Activated naive CD8-positive, alpha-beta T cell treated with anti-CD3 and anti-CD28 coated beads, Interleukin-2, amount 10 ng/mL, durations not matched to agents 7 days and 5 days (primary cell): Measurements from ENCODE around the gene SVIL. TPM values are rescaled to one million over a fixed set of nuclear protein-coding genes. Genes with fewer than 3 reads are reported as not detected.
"Not testable (repeated sequence)": the region's sequence is repeated elsewhere in the genome, so short reads cannot be mapped to it uniquely, and the experiment has no call there.

Experiments used
- ATAC-seq: fragments of 150-1000 bp; cut with Tn5 transposase; one replicate; pipeline ENCODE4 v1.10.0; 2021; ENCODE audit warnings: low read depth, moderate library complexity
- POLR2A ChIA-PET: fragments of 350-600 bp; sonication (Branson Sonifier 250); formaldehyde crosslinking; loops from one replicate; lab custom pipeline; 2021; ENCODE audit warnings: antibody characterized with exemption; lab: Charles Lee
- DNase-seq: peaks from one replicate; pipeline ENCODE4 v3.0.0; 2021
- H3K27ac Mint-ChIP-seq: one replicate; pipeline ENCODE4 v1.8.0; 2022; ENCODE audit warnings: mild to moderate bottlenecking, mixed read lengths
- H3K27me3 Mint-ChIP-seq: one replicate; pipeline ENCODE4 v1.8.0; 2022; ENCODE audit warnings: mild to moderate bottlenecking, moderate library complexity, mixed read lengths
- H3K36me3 Mint-ChIP-seq: one replicate; pipeline ENCODE4 v1.8.0; 2021; ENCODE audit warnings: mild to moderate bottlenecking, mixed read lengths
- H3K4me1 Mint-ChIP-seq: one replicate; pipeline ENCODE4 v1.8.0; 2021; ENCODE audit warnings: mixed read lengths
- H3K4me3 Mint-ChIP-seq: one replicate; pipeline ENCODE4 v1.8.0; 2022; ENCODE audit warnings: mild to moderate bottlenecking, moderate library complexity, mixed read lengths
- H3K9me3 Mint-ChIP-seq: one replicate; pipeline ENCODE4 v1.8.0; 2021; ENCODE audit warnings: mixed read lengths
- total RNA-seq, 2 experiments: library from RNA; stranded (reverse); gene quantifications; one replicate each; pipeline ENCODE4 v1.2.3, GENCODE V29; 2021

SVIL gene
- total RNA-seq, 2 experiments from 2014 or later = 8.3 to 10.3 TPM

DNA sequence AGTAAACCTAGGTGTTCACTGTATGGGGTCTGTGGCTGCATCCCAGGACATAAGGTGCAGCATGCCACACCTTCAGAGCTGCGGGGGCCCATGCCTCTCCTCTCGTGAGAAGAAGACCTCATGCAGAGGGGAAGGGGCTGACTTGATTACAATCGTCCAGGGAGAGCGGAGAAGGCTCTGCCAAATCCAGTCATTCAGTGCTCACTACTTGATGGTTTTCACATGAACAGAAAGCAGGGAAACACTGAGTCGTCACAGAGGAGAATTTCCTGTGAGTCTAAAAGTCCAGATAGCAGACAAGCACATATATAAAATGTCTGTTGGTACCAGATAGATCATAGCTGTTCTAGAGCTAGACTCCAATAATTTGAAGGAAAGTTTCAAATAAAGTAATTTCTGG, 52.0 kb downstream of the SVIL start:
- H3K36me3 Mint-ChIP-seq, H3K27me3 Mint-ChIP-seq, ATAC-seq, H3K4me3 Mint-ChIP-seq, DNase-seq, H3K9me3 Mint-ChIP-seq, H3K4me1 Mint-ChIP-seq, H3K27ac Mint-ChIP-seq: not testable (repeated sequence)
- POLR2A ChIA-PET = interaction anchor here (1.3 kb wide), 1 partner anchor 152 kb away, joined by 4 read pairs; no protein-coding TSS in a partner anchor

DNA sequence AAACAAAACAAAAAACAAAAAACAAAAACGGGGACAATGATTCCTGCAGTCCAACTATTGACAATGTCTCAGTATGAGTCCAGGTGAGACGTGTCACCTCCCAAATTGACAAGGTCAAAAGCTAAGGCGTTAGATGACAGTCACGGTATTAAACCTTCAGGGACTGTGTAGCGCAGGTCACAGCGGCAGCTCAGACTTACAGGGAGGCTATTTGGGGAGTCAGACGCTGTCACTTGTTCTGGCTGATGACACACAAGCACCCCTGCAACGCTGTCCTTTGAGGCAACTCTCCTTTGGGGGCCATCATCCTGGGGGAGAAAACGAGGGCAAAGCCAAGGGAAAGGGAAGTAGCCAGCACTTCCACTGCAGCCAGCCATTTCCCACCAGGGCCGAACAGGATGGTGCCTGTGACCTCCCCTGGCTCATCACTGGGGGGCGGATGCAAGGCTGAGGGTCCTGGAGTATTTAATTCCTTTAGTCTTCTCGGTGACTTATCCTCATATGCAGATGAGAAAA, 55.3 kb downstream of the SVIL start:
- Mint-ChIP-seq H3K9me3 (no peaks in the 10 kb centered on the region), H3K27ac (no peak overlapping the region), H3K36me3 (no peaks in the 10 kb centered on the region), H3K27me3 (peaks cover 1% of the 10 kb centered on the region), H3K4me3 (no peak overlapping the region), H3K4me1 (peaks cover 2% of the 10 kb centered on the region)
- POLR2A ChIA-PET = no interaction called here
- ATAC-seq (no peak), DNase-seq (no peak)

DNA sequence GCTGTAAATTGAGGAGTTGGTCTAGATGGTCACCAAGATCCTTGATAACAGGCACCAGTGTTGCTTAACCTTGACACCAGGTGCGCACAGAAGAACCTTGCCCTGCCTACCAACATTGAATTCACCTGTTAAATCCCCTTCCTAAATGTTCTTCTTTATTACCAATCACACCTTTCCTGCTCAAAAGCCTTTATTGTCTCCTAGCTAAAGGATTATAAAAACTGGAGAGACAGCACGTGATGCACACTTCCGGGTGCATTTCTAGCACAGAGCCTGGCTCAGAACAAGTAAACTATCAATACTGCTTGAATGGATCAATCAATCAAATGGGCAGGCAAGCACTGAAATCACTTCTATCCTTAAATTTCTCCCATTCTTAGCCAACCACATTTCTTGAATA, 56.3 kb downstream of the SVIL start:
- peaks cover 1% of the 10 kb centered on the region for H3K27me3 Mint-ChIP-seq
- POLR2A ChIA-PET = no interaction called here
- H3K27ac Mint-ChIP-seq = no peak overlapping the region
- H3K36me3 Mint-ChIP-seq = no peaks in the 10 kb centered on the region
- H3K9me3 Mint-ChIP-seq = no peaks in the 10 kb centered on the region
- no peak for DNase-seq
- H3K4me1 Mint-ChIP-seq = peaks cover 2% of the 10 kb centered on the region
- H3K4me3 Mint-ChIP-seq = no peak overlapping the region
- no peak for ATAC-seq

DNA sequence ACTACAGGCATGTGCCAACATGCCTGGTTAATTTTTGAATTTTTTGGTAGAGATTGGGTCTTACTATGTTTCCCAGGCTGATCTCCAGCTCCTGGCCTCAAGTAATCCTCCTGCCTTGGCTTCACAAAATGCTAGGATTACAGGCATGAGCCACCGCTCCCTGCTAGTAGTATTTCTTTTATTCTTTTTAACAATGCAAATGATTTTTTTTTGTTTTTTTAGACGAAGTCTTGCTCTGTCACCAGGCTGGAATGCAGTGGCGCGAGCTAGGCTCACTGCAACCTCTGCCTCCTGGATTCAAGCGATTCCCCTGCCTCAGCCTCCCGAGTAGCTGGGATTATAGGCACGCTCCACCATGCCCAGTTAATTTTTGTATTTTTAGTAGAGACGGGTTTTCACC, 58.1 kb downstream of the SVIL start:
- no peak overlapping the region for H3K4me3 Mint-ChIP-seq
- no peaks in the 10 kb centered on the region for H3K36me3 Mint-ChIP-seq
- no peak overlapping the region for H3K27ac Mint-ChIP-seq
- POLR2A ChIA-PET = no interaction called here
- DNase-seq = no peak
- no peaks in the 10 kb centered on the region for H3K9me3 Mint-ChIP-seq
- H3K4me1 Mint-ChIP-seq = no peaks in the 10 kb centered on the region
- H3K27me3 Mint-ChIP-seq = no peaks in the 10 kb centered on the region
- no peak for ATAC-seq

DNA sequence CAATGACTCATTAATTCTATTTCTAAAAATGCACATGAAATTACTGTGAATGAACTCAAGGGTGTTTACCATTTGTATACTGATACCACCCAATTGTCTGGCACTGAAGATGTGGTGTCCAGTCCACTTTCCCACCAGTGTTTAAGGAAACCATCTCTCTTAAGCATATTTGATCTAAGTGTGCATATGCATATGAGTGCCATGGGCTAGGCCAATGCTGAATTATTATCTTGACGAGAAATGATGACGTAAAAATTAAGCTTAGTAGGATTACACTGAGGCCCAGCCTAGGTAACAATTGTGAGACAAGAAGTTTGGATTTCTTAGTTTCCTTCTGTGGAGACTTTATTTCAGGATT, 59.7 kb downstream of the SVIL start:
- no peaks in the 10 kb centered on the region for H3K36me3 Mint-ChIP-seq
- H3K4me3 Mint-ChIP-seq = no peak overlapping the region
- no peaks in the 10 kb centered on the region for H3K4me1 Mint-ChIP-seq
- DNase-seq (no peak), ATAC-seq (no peak)
- POLR2A ChIA-PET = no interaction called here
- H3K27ac Mint-ChIP-seq = no peak overlapping the region
- H3K9me3 Mint-ChIP-seq = no peaks in the 10 kb centered on the region
- no peaks in the 10 kb centered on the region for H3K27me3 Mint-ChIP-seq

GRCh38 chr10:29574212-29575097, 60.3 kb downstream of the SVIL start:
- H3K4me3 Mint-ChIP-seq, H3K27me3 Mint-ChIP-seq, H3K27ac Mint-ChIP-seq, H3K4me1 Mint-ChIP-seq, POLR2A ChIA-PET, ATAC-seq, DNase-seq, H3K36me3 Mint-ChIP-seq, H3K9me3 Mint-ChIP-seq: not testable (repeated sequence)

DNA sequence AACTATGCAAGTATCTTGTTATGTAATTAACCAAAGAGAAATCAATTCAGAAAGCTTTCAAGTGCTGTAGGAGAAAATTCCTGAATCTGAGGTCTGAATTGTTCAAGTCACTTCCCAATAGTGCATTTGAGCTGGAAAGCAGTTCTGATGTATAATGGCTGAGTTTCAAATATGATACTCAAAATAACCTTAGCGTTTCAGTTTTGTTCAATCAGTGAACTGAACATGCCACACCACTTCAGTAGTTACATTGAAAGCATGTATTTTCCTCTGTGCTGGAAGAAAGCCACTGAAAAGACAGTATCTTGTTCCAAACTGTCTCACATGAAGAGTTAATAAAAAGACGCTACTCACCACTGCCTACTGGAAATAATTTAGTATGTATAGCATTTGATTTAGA, 64.5 kb downstream of the SVIL start:
- H3K27ac Mint-ChIP-seq, H3K4me1 Mint-ChIP-seq, POLR2A ChIA-PET, H3K36me3 Mint-ChIP-seq, ATAC-seq, H3K4me3 Mint-ChIP-seq, H3K9me3 Mint-ChIP-seq, DNase-seq, H3K27me3 Mint-ChIP-seq: not testable (repeated sequence)

DNA sequence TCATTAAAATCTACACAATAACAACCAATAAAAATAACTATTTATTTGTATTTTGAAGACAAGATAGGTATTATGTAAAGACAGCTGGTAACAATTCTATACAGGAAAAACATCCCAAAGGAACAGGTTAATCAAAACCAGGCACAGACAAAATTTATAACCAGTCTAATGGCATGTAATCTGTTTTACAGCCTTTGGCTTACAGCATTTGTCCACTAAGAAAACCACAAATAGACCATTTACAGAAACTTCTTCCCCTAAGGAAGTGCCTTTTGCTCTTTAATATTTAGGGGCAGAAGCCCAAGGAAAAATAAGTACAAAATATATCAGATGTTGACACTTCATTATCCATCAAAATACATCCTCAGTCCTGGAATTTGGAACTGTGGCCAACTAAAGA, 65.0 kb downstream of the SVIL start:
- no peaks in the 10 kb centered on the region for H3K9me3 Mint-ChIP-seq
- H3K27me3 Mint-ChIP-seq = no peaks in the 10 kb centered on the region
- no peaks in the 10 kb centered on the region for H3K36me3 Mint-ChIP-seq
- H3K4me1 Mint-ChIP-seq = no peaks in the 10 kb centered on the region
- H3K4me3 Mint-ChIP-seq = no peak overlapping the region
- no peak for ATAC-seq
- no peak for DNase-seq
- H3K27ac Mint-ChIP-seq = no peak overlapping the region
- POLR2A ChIA-PET = no interaction called here

DNA sequence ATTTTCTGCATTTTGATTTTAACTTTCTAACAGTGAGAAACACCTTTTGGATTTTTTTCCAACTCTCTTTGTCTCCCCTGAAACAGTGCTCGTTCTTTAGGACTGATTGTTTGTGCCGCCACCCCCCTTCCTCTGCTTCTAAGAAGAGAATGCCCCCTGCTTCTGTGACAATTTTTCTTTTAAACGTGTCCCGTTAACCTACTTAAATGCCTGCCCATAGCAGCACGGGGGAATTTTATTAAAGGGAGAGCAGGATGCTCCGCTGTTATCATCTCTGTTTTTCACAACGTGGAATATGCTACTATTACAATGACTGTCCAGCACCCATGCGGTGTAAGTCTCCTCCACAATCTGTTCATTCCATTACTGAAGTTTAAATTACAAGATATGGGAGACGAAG, 67.8 kb downstream of the SVIL start:
- Mint-ChIP-seq H3K36me3 (no peaks in the 10 kb centered on the region), H3K4me3 (no peak overlapping the region), H3K4me1 (peaks cover 6% of the 10 kb centered on the region), H3K27me3 (no peaks in the 10 kb centered on the region), H3K27ac (no peak overlapping the region), H3K9me3 (no peaks in the 10 kb centered on the region)
- POLR2A ChIA-PET = no interaction called here
- DNase-seq = no peak
- ATAC-seq = no peak

GRCh38 chr10:29566209-29566608, 68.6 kb downstream of the SVIL start:
- H3K4me1 Mint-ChIP-seq, ATAC-seq, H3K9me3 Mint-ChIP-seq: not testable (repeated sequence)

GRCh38 chr10:29563420-29564035, 71.2 kb downstream of the SVIL start:
- H3K27ac Mint-ChIP-seq = no peak overlapping the region
- H3K27me3 Mint-ChIP-seq = no peaks in the 10 kb centered on the region
- DNase-seq = no peak
- no peaks in the 10 kb centered on the region for H3K36me3 Mint-ChIP-seq
- H3K4me3 Mint-ChIP-seq = no peak overlapping the region
- H3K4me1 Mint-ChIP-seq = peaks cover 6% of the 10 kb centered on the region
- POLR2A ChIA-PET = no interaction called here
- ATAC-seq = no peak
- no peaks in the 10 kb centered on the region for H3K9me3 Mint-ChIP-seq

More at GRCh38 chr10:29566209-29566608, 68.6 kb downstream of the SVIL start:
- DNase-seq, POLR2A ChIA-PET, H3K36me3 Mint-ChIP-seq, H3K27me3 Mint-ChIP-seq, H3K27ac Mint-ChIP-seq, H3K4me3 Mint-ChIP-seq: not testable (repeated sequence)

DNA sequence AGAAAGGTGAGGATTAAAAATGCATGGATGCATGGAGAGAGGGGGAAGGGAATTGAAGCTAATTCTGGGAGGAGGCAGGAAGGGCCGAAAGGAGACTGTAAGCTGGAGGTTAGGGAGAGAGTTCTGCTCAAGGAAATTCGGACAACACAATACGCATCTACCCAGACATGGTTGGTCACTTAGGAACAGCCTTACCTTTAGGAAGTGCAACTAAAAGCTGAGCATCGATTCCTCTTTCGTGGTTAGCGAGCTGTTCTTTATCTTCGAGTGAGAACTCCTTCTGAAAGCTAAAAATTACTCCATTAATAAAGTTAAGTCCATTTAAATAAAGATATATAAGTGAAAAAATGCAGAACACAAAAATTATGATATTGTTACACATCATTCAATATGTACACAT, 71.8 kb downstream of the SVIL start:
- peak overlapping the region; percentile 60 for H3K27ac Mint-ChIP-seq
- H3K36me3 Mint-ChIP-seq, H3K4me3 Mint-ChIP-seq, DNase-seq, H3K9me3 Mint-ChIP-seq, ATAC-seq, H3K4me1 Mint-ChIP-seq, H3K27me3 Mint-ChIP-seq, POLR2A ChIA-PET: not testable (repeated sequence)

DNA sequence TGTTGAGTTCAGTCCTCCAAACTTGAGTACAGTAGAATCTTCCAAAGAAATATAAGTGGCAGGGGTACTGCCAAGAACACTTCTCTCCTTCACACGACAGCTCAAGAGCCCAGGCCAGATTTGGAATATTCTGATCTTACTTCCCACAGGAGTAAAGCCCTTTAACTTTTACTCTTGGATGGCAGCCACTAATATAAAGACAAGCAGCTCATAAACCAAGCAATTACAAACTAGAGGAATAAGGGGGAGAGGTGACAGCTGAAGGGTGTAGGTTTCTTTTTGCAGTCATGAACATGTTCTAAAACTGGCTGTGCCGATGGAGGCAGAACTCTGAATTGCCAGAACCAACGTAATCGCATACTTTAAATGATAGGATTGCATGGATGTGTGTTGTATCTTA, 74.8 kb downstream of the SVIL start:
- Mint-ChIP-seq H3K4me1 (peaks cover 11% of the 10 kb centered on the region), H3K9me3 (no peaks in the 10 kb centered on the region), H3K27me3 (no peaks in the 10 kb centered on the region), H3K27ac (no peak overlapping the region), H3K36me3 (peaks cover 2% of the 10 kb centered on the region), H3K4me3 (no peak overlapping the region)
- ATAC-seq (no peak), DNase-seq (no peak)
- POLR2A ChIA-PET = no interaction called here

GRCh38 chr10:29557665-29558064, 77.1 kb downstream of the SVIL start:
- no peak overlapping the region for H3K27ac Mint-ChIP-seq
- no peak overlapping the region for H3K4me3 Mint-ChIP-seq
- H3K9me3 Mint-ChIP-seq = no peaks in the 10 kb centered on the region
- no peaks in the 10 kb centered on the region for H3K27me3 Mint-ChIP-seq
- peaks cover 12% of the 10 kb centered on the region for H3K4me1 Mint-ChIP-seq
- peaks cover 5% of the 10 kb centered on the region for H3K36me3 Mint-ChIP-seq
- no peak for ATAC-seq
- POLR2A ChIA-PET = no interaction called here
- no peak for DNase-seq
